ENCODE results near the gene USE1.
"Not testable (repeated sequence)": the region's sequence is repeated elsewhere in the genome, so short reads cannot be mapped to it uniquely, and the experiment has no call there.

USE1 gene

GRCh38 chr19:17215127-17215971 lies at the start of gene USE1:
TSS of gene USE1 (plus strand) at chr19:17215357. CDS start at chr19:17215406, 49 bp downstream.
- peak; percentile 76 for DNase-seq

GRCh38 chr19:17165715-17166114 lies 49.4 kb upstream of the USE1 start:
- no peak for DNase-seq

- DNase-seq = no peak
These were observed 44.4 kb upstream of the USE1 start for GRCh38 chr19:17170538-17171297.

- no peak for DNase-seq
These were observed 43.3 kb upstream of the USE1 start for GRCh38 chr19:17171874-17172273.

- no peak for DNase-seq
These were observed 42.4 kb upstream of the USE1 start for GRCh38 chr19:17172624-17173345.

- DNase-seq = no peak
These were observed 36.9 kb upstream of the USE1 start for GRCh38 chr19:17178291-17178690.

GRCh38 chr19:17180997-17181702 lies 34.0 kb upstream of the USE1 start:
- no peak for DNase-seq

- no peak for DNase-seq
These were observed 31.8 kb upstream of the USE1 start for GRCh38 chr19:17183271-17183761.

- DNase-seq = no peak
These were observed 31.3 kb upstream of the USE1 start for GRCh38 chr19:17183858-17184321.

GRCh38 chr19:17184371-17184841 lies 30.8 kb upstream of the USE1 start:
- DNase-seq = no peak

- DNase-seq = no peak
These were observed 29.6 kb upstream of the USE1 start for GRCh38 chr19:17185590-17185989.

- not testable (repeated sequence) for DNase-seq
These were observed 23.4 kb upstream of the USE1 start for GRCh38 chr19:17191736-17192135.

- no peak for DNase-seq
These were observed 22.4 kb upstream of the USE1 start for GRCh38 chr19:17192751-17193150.

GRCh38 chr19:17194608-17195007 lies 20.5 kb upstream of the USE1 start:
- DNase-seq = no peak

- DNase-seq = no peak
These were observed 20.1 kb upstream of the USE1 start for GRCh38 chr19:17195106-17195505.

GRCh38 chr19:17196610-17197009 lies 18.5 kb upstream of the USE1 start:
- DNase-seq = no peak

- no peak for DNase-seq
These were observed 17.5 kb upstream of the USE1 start for GRCh38 chr19:17197666-17198065.

GRCh38 chr19:17200408-17201079 lies 14.6 kb upstream of the USE1 start:
- DNase-seq = no peak

GRCh38 chr19:17202249-17202648 lies 12.9 kb upstream of the USE1 start:
- DNase-seq = no peak

- DNase-seq = no peak
These were observed 12.4 kb upstream of the USE1 start for GRCh38 chr19:17202713-17203112.

GRCh38 chr19:17205237-17206140 lies 9.7 kb upstream of the USE1 start:
- no peak for DNase-seq
